IPS-20b (cell line): Measurements from ENCODE around the gene TSPAN6.

ENCODE experiments used
- H3K27ac ChIP-seq: one replicate; pipeline ENCODE4 v1.5.1; 2013; ENCODE audit warnings: low read length
- H3K27me3 ChIP-seq: 2 replicates; pipeline ENCODE4 v1.6.1; 2013; ENCODE audit warnings: mild to moderate bottlenecking, low read length, inconsistent platforms; ENCODE audit not compliant: insufficient read depth
- H3K36me3 ChIP-seq: 2 replicates; pipeline ENCODE4 v1.6.1; 2013; ENCODE audit warnings: low read depth, mild to moderate bottlenecking, inconsistent platforms, low read length, moderate library complexity; ENCODE audit not compliant: insufficient read depth
- H3K4me1 ChIP-seq: 2 replicates; pipeline ENCODE4 v1.6.1; 2013; ENCODE audit warnings: mild to moderate bottlenecking, control low read depth, inconsistent platforms, low read length, moderate library complexity; ENCODE audit not compliant: insufficient read depth
- H3K4me3 ChIP-seq: 2 replicates; pipeline ENCODE4 v1.5.1; 2013; ENCODE audit warnings: mild to moderate bottlenecking, low read length, inconsistent platforms
- H3K9ac ChIP-seq: 2 replicates; pipeline ENCODE4 v1.6.1; 2013; ENCODE audit warnings: low read depth, mild to moderate bottlenecking, inconsistent platforms, low read length, moderate library complexity
- H3K9me3 ChIP-seq: 2 replicates; pipeline ENCODE4 v1.6.1; 2013; ENCODE audit warnings: mild to moderate bottlenecking, low read depth, low read length, inconsistent platforms; ENCODE audit not compliant: insufficient read depth

Gene TSPAN6

DNA sequence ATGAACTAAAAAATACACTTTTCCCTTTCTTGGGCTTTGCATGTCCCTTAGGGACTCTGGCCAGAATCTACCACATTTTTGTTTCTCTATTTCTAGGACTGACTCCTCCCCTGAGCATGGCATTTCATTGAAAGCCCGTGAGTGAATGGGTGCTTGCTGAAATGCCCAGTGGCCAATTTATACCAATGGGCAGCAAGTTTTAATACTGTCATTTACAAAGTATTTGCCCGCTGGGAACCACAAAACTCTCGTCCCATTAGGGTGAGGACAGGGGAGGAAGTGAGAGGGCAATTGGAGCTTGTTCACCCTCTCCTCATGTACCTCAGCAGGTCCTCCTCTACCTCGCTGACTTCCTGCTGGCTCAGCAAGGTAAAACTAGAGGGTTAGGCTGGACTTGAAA lies 8.5 kb upstream of the TSPAN6 start:
- Histone ChIP-seq H3K27me3 (no peaks in the 10 kb centered on the region), H3K27ac (no peak overlapping the region), H3K9ac (no peak overlapping the region), H3K9me3 (no peaks in the 10 kb centered on the region), H3K4me1 (peaks cover 5% of the 10 kb centered on the region; the same call in 1 of the 2 replicates), H3K4me3 (no peak overlapping the region), H3K36me3 (no peaks in the 10 kb centered on the region)

GRCh38 chrX:100643956-100644860 lies 7.6 kb upstream of the TSPAN6 start, which contains the start of gene SRPX2:
Gene SRPX2, plus strand, starts transcription at chrX:100644199. Its CDS starts 2,124 bp downstream, at chrX:100646323.
- Histone ChIP-seq H3K27ac (no peak within 1 kb of the TSS), H3K9ac (no peak within 1 kb of the TSS), H3K27me3 (no peaks in the 10 kb centered on the region), H3K36me3 (no peaks in the 10 kb centered on the region), H3K9me3 (no peaks in the 10 kb centered on the region), H3K4me3 (no peak within 1 kb of the TSS), H3K4me1 (peaks cover 5% of the 10 kb centered on the region; the same call in 1 of the 2 replicates)

- H3K4me1 ChIP-seq, result peaks cover 5% of the 10 kb centered on the region; the same call in 1 of the 2 replicates
- no peak overlapping the region for H3K9ac ChIP-seq
- no peak overlapping the region for H3K27ac ChIP-seq
- H3K27me3 ChIP-seq, result no peaks in the 10 kb centered on the region
- H3K36me3 ChIP-seq, result no peaks in the 10 kb centered on the region
- no peak overlapping the region for H3K4me3 ChIP-seq
- no peaks in the 10 kb centered on the region for H3K9me3 ChIP-seq
Observed at GRCh38 chrX:100643212-100643611, 6.6 kb upstream of the TSPAN6 start.

DNA sequence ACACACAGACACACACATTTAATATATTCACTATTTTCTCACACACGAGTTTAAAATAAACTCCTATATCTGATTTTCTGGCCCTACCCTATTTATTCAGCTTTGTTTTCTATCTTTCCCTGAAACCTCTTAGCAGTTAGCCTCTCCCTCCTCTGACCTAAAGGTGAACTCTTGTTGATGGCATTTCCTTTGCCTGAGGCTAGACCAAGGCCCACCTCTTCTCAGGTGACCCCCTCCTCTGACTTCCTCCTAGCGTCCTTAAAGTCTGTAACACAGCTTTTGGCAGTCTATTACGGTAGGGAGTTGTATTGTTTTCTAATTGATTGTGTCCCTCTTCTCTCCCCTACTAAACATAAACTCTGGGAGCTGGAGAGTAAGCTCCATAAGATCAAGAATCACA lies 5.7 kb upstream of the TSPAN6 start:
- Histone ChIP-seq H3K4me3 (no peak overlapping the region), H3K9ac (no peak overlapping the region), H3K27me3 (no peaks in the 10 kb centered on the region), H3K4me1 (peaks cover 5% of the 10 kb centered on the region; the same call in 1 of the 2 replicates), H3K9me3 (no peaks in the 10 kb centered on the region), H3K27ac (no peak overlapping the region), H3K36me3 (no peaks in the 10 kb centered on the region)

DNA sequence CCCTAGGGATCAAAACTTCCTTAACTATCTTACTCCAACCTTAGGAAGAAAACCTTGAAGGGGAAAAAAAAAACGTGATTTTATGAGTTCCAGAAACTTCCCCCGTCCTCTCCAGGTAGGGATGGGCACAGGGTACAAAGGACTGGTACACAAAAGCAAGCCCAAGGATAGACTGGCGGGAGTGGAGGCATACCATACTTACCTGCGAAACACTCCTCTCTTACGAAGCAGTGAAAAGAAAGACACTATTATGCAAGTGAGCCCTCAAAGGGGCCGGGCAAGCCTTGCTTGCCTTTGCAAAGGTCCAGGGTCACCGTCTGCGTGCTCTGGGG lies 651 bp downstream of the TSPAN6 start:
- H3K4me3 ChIP-seq, result peak overlapping the region; percentile 89
- no peaks in the 10 kb centered on the region for H3K9me3 ChIP-seq
- no peaks in the 10 kb centered on the region for H3K27me3 ChIP-seq
- peak overlapping the region; percentile 94 for H3K9ac ChIP-seq
- H3K27ac ChIP-seq, result peak overlapping the region; percentile 65
- 0 out of 2 replicates have a peak, but pooled peaks cover 4% of the 10 kb centered on the region for H3K4me1 ChIP-seq
- peaks cover 37% of the 10 kb centered on the region for H3K36me3 ChIP-seq

DNA sequence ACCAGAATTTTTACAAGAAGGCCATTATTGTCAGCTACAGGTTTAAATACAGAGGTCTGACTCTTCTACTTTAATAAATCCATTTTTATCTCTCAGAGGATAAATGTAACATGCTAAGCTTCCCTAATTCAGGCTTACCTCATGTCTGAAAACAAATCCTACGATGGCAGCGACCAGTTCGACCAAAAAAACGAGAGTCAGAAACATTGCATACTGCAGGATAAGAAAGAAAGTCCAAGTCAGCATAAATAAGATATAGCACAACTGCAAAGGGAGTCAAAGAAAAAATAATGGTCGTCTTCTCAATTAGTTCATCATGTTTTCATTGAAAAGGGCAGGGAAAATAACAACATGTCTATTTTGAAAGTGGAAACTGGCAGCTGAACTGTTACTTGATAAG lies 1.6 kb downstream of the TSPAN6 start:
- Histone ChIP-seq H3K9me3 (no peaks in the 10 kb centered on the region), H3K27ac (no peak overlapping the region), H3K4me1 (0 out of 2 replicates have a peak, but pooled peaks cover 4% of the 10 kb centered on the region), H3K9ac (peak overlapping the region; percentile 94; the same call in 1 of the 2 replicates), H3K4me3 (peak overlapping the region; percentile 89), H3K36me3 (peaks cover 46% of the 10 kb centered on the region), H3K27me3 (no peaks in the 10 kb centered on the region)

DNA sequence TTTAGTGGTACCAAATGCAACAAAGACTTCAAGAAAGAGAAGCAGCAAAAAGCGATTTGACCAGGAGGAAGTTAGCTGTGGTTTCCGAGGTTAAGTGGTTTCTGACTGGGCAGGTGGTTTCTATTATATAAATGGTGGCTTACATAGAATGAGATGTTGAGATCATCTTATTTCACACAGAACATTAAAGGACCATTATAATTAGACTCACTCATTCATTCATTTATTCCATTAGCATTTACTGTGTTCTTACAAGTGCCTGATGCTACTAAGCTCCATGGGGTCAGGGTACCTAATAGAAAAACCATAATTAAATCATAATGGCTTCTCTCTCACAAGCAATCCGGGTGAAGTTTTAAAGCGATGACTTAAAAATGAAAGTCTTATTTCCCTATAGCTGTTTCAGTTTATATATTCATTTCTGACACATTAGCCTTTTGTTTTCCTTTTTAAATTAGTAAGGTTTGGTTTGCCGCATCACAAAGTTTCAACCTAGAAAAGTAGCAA lies 10.6 kb downstream of the TSPAN6 start:
- Histone ChIP-seq H3K4me3 (no peak overlapping the region), H3K9ac (no peak overlapping the region), H3K27me3 (no peaks in the 10 kb centered on the region), H3K9me3 (no peaks in the 10 kb centered on the region), H3K4me1 (no peaks in the 10 kb centered on the region), H3K27ac (no peak overlapping the region), H3K36me3 (peaks cover 22% of the 10 kb centered on the region)

- no peak overlapping the region for H3K9ac ChIP-seq
- no peak overlapping the region for H3K27ac ChIP-seq
- H3K4me3 ChIP-seq, result no peak overlapping the region
- H3K27me3 ChIP-seq, result no peaks in the 10 kb centered on the region
- no peaks in the 10 kb centered on the region for H3K4me1 ChIP-seq
- no peaks in the 10 kb centered on the region for H3K9me3 ChIP-seq
- H3K36me3 ChIP-seq, result no peaks in the 10 kb centered on the region
Observed at GRCh38 chrX:100623001-100623400, 13.6 kb downstream of the TSPAN6 start.

DNA sequence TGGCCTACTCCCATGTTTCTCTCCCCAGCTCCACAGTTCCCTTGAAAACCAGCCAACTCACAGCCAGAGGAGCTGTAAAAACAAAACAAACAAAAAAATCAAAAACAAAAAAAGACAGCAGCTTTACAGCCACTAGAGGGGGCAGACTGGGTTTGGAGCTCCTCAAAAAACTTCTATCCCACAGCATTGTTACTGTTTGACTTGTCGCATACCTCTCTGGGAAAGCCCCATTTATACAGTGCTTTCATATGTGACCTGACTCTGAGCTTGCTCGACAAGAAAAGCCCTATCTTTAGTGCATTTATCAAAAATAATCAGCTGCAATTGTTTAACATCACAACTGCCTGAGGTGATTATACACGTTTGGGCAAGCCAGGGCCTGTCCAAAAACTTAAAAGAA lies 21.6 kb downstream of the TSPAN6 start:
- Histone ChIP-seq H3K4me3 (no peak overlapping the region), H3K9me3 (no peaks in the 10 kb centered on the region), H3K27ac (no peak overlapping the region), H3K4me1 (peaks cover 2% of the 10 kb centered on the region; the same call in 1 of the 2 replicates), H3K9ac (no peak overlapping the region), H3K36me3 (no peaks in the 10 kb centered on the region), H3K27me3 (no peaks in the 10 kb centered on the region)

DNA sequence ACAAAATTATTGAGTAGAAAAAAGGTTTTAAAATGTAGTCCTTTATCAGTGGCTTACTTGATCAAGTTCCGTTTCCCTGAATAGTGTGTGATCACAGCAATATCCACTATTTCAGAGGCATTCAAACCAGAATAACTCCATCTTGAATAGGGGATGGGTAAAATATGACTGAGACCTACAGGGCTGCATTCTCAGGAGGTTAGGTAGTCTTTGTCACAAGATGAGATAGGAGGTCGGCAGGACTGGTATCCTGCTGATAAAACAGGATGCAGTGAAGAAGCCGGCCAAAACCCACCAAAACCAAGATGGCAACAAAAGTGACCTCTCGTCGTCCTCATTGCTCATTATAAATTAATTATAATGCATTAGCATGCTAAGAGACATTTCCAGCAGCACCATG lies 24.7 kb downstream of the TSPAN6 start:
- Histone ChIP-seq H3K9ac (no peak overlapping the region), H3K4me1 (peaks cover 5% of the 10 kb centered on the region; the same call in 1 of the 2 replicates), H3K27ac (no peak overlapping the region), H3K36me3 (no peaks in the 10 kb centered on the region), H3K4me3 (no peak overlapping the region), H3K9me3 (no peaks in the 10 kb centered on the region), H3K27me3 (no peaks in the 10 kb centered on the region)

DNA sequence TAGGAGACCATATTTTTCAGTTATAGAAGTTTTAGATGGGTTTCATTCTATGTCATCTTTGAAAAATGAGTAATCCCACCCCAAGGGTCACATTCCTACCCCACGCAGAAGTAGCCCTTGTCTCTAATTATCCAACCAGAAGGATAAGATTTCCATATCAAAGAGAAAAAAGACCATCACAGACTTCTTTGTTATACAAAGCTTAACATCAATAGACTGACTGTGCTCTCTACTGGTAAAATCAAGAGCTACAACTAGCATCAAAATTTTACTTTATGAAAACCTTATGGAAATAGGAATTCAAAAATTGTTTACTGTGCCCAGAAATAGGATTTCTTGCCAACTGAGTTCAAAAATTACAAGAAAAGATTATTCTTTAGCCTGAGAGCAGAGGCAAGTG lies 27.0 kb downstream of the TSPAN6 start:
- Histone ChIP-seq H3K4me1 (peaks cover 5% of the 10 kb centered on the region; the same call in 1 of the 2 replicates), H3K9me3 (no peaks in the 10 kb centered on the region), H3K4me3 (peak overlapping the region; percentile 18; the same call in 1 of the 2 replicates), H3K9ac (no peak overlapping the region), H3K27ac (no peak overlapping the region), H3K27me3 (no peaks in the 10 kb centered on the region), H3K36me3 (no peaks in the 10 kb centered on the region)

DNA sequence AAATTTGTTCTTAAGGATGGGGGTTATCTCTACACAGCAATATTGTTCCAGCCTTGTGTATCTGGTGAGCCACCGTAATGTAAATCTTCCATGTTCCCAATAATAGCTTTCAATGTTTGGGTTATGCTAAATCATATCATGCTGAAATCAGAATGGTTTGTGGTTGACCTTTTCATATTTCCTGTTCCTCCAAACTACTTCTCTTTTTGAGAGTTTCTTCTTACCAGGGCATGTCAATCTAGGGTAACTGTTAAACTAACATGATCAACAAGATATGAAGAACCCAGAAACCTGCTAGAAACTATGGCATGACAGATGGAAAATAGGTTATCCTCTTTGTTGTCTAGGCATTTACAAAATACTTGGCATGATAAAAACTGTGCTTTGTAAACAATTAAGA lies 29.9 kb downstream of the TSPAN6 start:
- no peak overlapping the region for H3K27ac ChIP-seq
- no peak overlapping the region for H3K9ac ChIP-seq
- H3K4me1 ChIP-seq, result peaks cover 5% of the 10 kb centered on the region; the same call in 1 of the 2 replicates
- no peak overlapping the region for H3K4me3 ChIP-seq
- H3K9me3 ChIP-seq, result no peaks in the 10 kb centered on the region
- no peaks in the 10 kb centered on the region for H3K36me3 ChIP-seq
- no peaks in the 10 kb centered on the region for H3K27me3 ChIP-seq
